Gastroesophageal sphincter (tissue), 3 donors: Measurements from ENCODE around the gene SLC2A13.

Experiments
- CTCF ChIP-seq, 4 experiments: fragments of 200-600 bp in 2 of 4; fragments of 450-650 bp in 2 of 4; sonication (generic) in 1 of 4; IDR thresholded peaks; one replicate each; pipeline ENCODE4 v1.5.1; 2017 to 2019; ENCODE audit warnings: antibody characterized with exemption in 4 of 4, mild to moderate bottlenecking in 2 of 4, moderate library complexity in 2 of 4
- POLR2AphosphoS5 ChIP-seq: sonication (generic); formaldehyde crosslinking; IDR thresholded peaks from one replicate; pipeline ENCODE4 v1.6.1; 2017; ENCODE audit warnings: antibody characterized with exemption

GRCh38 chr12:40020261-40020691 is 85.6 kb downstream of the SLC2A13 start:
- TF ChIP-seq CTCF (IDR thresholded peaks at IDR 0.05) (no peak), POLR2AphosphoS5 (no peak)
